Epithelial cell of proximal tubule (primary cell): ENCODE data around the gene CALHM4. TPM values are rescaled to one million over a fixed set of nuclear protein-coding genes. Genes with fewer than 3 reads are reported as not detected.

Experiments used
- DNase-seq: peaks from one replicate; pipeline ENCODE4 v3.0.0-alpha.2; 2011; ENCODE audit warnings: low read depth
- H3K4me3 ChIP-seq: 2 replicates; pipeline ENCODE4 v1.5.1; 2011; ENCODE audit warnings: low read depth, mild to moderate bottlenecking, low read length
- CTCF ChIP-seq: conservative IDR thresholded peaks from 2 replicates; pipeline ENCODE4 v1.5.1; 2012; ENCODE audit warnings: low read depth, mild to moderate bottlenecking, low read length
- total RNA-seq: library from RNA; depleted of rRNA; stranded (reverse); fragments of >200 nt; gene quantifications from 2 replicates; pipeline ENCODE4 v1.2.3, GENCODE V29; 2015

Gene CALHM4
- total RNA-seq, 1 donor from 2014 or later = not detected

GRCh38 chr6:116557893-116558292, 4.3 kb downstream of the CALHM4 start:
- no peak for TF ChIP-seq CTCF
- DNase-seq = peak; percentile 95
- H3K4me3 ChIP-seq = no peak overlapping the region

DNA sequence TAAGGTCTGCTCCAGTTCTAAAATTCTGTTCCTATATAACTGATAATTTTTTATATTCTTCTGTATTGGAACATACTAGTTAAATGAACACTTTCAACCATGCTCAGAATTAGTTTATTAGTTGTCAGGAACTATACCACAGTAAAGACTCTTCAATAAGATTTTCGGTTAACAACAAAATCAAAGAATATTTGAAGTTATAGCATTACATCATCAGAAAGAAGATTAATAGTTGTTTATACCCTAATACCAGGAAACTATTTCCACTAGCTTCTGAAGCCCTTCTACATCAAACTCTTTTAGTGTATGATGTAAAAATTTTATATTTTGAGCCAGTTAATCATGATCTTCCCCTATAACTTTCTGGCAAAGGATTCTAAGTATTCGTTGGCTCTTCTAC, 6.6 kb downstream of the CALHM4 start:
- TF ChIP-seq CTCF = no peak
- no peak for DNase-seq
- H3K4me3 ChIP-seq = no peak overlapping the region

DNA sequence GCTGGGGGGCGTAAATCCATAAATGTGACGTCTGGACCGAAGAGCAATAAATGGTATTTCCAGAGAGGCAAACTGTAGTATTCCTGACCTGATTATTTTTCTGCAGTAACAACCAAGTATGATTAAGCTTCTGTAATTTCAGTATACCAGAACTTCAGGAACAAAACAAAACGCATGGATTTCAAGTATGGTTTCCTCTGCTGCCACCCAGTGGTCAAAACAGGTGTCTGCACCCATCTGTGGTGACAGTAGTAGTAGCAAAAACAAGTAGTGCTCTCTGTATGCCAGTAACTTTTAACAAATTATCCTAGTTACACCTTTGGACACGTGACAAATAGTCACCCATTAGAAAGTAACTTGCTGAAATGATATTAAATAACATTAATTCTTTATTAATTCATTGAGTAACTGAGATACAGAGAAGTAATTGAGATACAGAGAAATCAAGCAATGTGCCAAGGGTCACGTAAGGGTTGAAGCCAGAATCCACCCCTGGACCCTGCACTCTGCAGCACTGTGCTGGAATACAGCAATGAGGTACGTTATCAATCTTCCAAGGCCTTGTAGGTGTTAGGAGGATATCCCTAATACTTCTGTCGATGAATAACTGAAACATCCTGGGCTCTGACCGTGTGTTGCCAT, 7.9 kb downstream of the CALHM4 start:
- peak; percentile 95 for TF ChIP-seq CTCF
- H3K4me3 ChIP-seq = no peak overlapping the region
- no peak for DNase-seq

- no peak for DNase-seq
- no peak overlapping the region for H3K4me3 ChIP-seq
- no peak for TF ChIP-seq CTCF
Observed at GRCh38 chr6:116562019-116562403, 8.5 kb downstream of the CALHM4 start.

DNA sequence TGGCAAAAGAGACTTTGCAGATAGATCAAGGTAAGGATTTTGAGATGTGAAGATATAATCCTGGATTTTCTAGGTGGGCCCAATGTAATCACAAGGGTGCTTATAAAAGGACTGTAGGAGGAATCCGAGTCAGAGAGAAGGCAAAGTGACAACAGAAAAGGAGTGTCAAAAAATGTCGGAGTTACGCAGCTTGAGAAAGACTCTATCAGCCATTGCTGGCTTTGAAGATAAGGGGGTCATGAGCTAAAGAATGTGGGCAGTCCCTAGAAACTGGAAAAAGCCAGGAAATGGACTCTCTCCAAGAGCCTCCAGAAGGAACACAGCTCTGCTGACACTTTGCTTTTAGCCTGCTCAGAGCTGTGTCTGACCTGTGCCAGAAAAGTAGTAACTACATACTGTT, 9.1 kb downstream of the CALHM4 start:
- H3K4me3 ChIP-seq = no peak overlapping the region
- no peak for TF ChIP-seq CTCF
- no peak for DNase-seq

GRCh38 chr6:116563830-116564229, 10.3 kb downstream of the CALHM4 start:
- no peak overlapping the region for H3K4me3 ChIP-seq
- TF ChIP-seq CTCF = no peak
- DNase-seq = no peak

- no peak for DNase-seq
- TF ChIP-seq CTCF = no peak
- no peak overlapping the region for H3K4me3 ChIP-seq
Observed at GRCh38 chr6:116564311-116564710, 10.8 kb downstream of the CALHM4 start.
